ENCODE results near the gene SPATA46. TPM values are rescaled to one million over a fixed set of nuclear protein-coding genes. Genes with fewer than 3 reads are reported as not detected.

SPATA46 gene
- total and polyA plus RNA-seq, 2 donors (not counting 3 experiments of a cell fraction or from before 2014, with no cell fraction given), result not detected

GRCh38 chr1:162351246-162351842 lies 25.3 kb downstream of the SPATA46 start:
- intact Hi-C loops (cut with micrococcal nuclease), result loop anchor here (5.0 kb wide), 1 partner anchor 276 kb away; no protein-coding TSS in a partner anchor
- no peak for FAIRE-seq
- ChIA-PET POLR2A (no interaction called here), CTCF (interaction anchor here (0.9 kb wide), 2 partner anchors 13 to 21 kb away, joined by 3 read pairs; no protein-coding TSS in a partner anchor)
- TF ChIP-seq POLR2A (IDR thresholded peaks at IDR 0.05; ENCODE audit: low read depth, low read length) (no peak), EZH2 (IDR thresholded peaks at IDR 0.05; ENCODE audit: borderline replicate concordance, low read depth, low read length, severe bottlenecking) (no peak), MYC (IDR thresholded peaks at IDR 0.05; ENCODE audit: low read depth, low read length) (no peak), FOS (IDR thresholded peaks at IDR 0.05; ENCODE audit: borderline replicate concordance, insufficient read depth, low read length) (no peak), MAX (IDR thresholded peaks at IDR 0.05; ENCODE audit: insufficient read depth, insufficient read length) (no peak)
- DNase-seq (ENCODE audit: low read depth, low spot score), result no peak
- dilution Hi-C loops (cut with MboI; ENCODE audit: extremely low pct_ligation_motif_present, low sequenced_read_pairs), result no loop called here
- Histone ChIP-seq H4K20me1 (replicated peaks; ENCODE audit: control insufficient read depth, extremely low read depth, insufficient read depth, low read length) (no peaks in the 10 kb centered on the region), H3K36me3 (ENCODE audit: control insufficient read depth in 2 of 2, extremely low read depth in 1 of 2, insufficient read depth in 2 of 2, low read length in 2 of 2) (peaks cover 0 to 5% of the 10 kb centered on the region in 2 experiments), H3K9me1 (replicated peaks; ENCODE audit: control insufficient read depth, extremely low read depth, insufficient read depth, low read length) (no peaks in the 10 kb centered on the region), H3K4me1 (ENCODE audit: control insufficient read depth, extremely low read depth, insufficient read depth, low read length) (peaks cover 28% of the 10 kb centered on the region), H3K4me3 (replicated peaks in 1 of 3; ENCODE audit: insufficient read depth in 1 of 3, low read depth in 1 of 3, low read length in 3 of 3) (no peak overlapping the region), H3K9me3 (replicated peaks; ENCODE audit: control insufficient read depth, insufficient read depth, low read length) (no peaks in the 10 kb centered on the region), H3K27me3 (ENCODE audit: control insufficient read depth in 2 of 2, insufficient read depth in 2 of 2, low read length in 2 of 2) (no peaks in the 10 kb centered on the region), H2AFZ (ENCODE audit: low read depth, low read length) (no peak overlapping the region), H3K27ac (ENCODE audit: insufficient read depth, low read depth, low read length) (no peak overlapping the region), H3K79me2 (ENCODE audit: control insufficient read depth, insufficient read depth, low read length) (no peaks in the 10 kb centered on the region), H3K9ac (replicated peaks; ENCODE audit: extremely low read depth, insufficient read depth, low read length) (no peak overlapping the region), H3K4me2 (ENCODE audit: insufficient read depth, low read length) (no peak overlapping the region)
- BruUV-seq (replicated peaks), result no TSS peak

DNA sequence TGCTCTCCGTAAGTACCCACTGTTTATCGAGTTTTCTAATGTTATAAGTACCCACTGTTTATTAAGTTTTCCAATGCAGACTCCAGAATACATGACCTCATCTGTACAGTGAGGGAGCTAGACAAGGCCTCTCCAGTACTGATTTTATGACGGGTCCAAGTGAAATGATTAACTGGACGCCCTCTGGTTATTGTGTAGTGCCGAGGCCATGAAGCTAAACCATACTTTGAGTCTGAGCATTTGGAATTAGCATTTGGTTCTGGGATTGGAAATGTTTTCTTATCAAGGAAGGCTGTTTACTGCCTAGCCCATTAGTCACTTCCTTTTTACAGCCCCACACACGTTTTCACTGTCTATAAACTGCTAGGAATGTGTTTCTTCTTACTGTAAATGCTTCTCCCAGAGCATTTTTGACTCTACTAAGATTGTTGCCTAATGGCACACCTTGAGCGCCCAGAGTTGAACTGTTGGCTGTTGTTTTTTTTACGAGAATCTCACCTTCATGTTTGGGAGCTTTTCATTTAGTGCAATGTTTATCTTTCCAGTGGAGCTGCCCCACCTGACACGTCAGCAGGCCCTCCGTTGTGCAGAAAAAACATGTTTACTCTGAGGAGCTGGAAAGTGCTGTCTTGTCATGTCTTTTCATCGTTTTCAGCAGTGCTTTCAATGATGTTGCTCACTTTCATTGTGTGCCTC lies 26.9 kb downstream of the SPATA46 start:
- POLR2A ChIA-PET, result no interaction called here

More for the DNA sequence above, 26.9 kb downstream of the SPATA46 start:
- Histone ChIP-seq H3K4me1 (ENCODE audit: control insufficient read depth, extremely low read depth, insufficient read depth, low read length) (peaks cover 28% of the 10 kb centered on the region), H3K9me3 (replicated peaks; ENCODE audit: control insufficient read depth, insufficient read depth, low read length) (no peaks in the 10 kb centered on the region), H3K9ac (replicated peaks; ENCODE audit: extremely low read depth, insufficient read depth, low read length) (peak overlapping the region; percentile 55), H3K4me2 (ENCODE audit: insufficient read depth, low read length) (peak overlapping the region; percentile 84), H3K27me3 (ENCODE audit: control insufficient read depth in 2 of 2, insufficient read depth in 2 of 2, low read length in 2 of 2) (no peaks in the 10 kb centered on the region), H3K36me3 (ENCODE audit: control insufficient read depth in 2 of 2, extremely low read depth in 1 of 2, insufficient read depth in 2 of 2, low read length in 2 of 2) (no peaks in the 10 kb centered on the region), H2AFZ (ENCODE audit: low read depth, low read length) (peak overlapping the region; percentile 53), H3K79me2 (ENCODE audit: control insufficient read depth, insufficient read depth, low read length) (no peaks in the 10 kb centered on the region), H3K27ac (ENCODE audit: insufficient read depth, low read depth, low read length) (peak overlapping the region; percentile 93), H4K20me1 (replicated peaks; ENCODE audit: control insufficient read depth, extremely low read depth, insufficient read depth, low read length) (no peaks in the 10 kb centered on the region), H3K4me3 (replicated peaks in 1 of 3; ENCODE audit: insufficient read depth in 1 of 3, low read depth in 1 of 3, low read length in 3 of 3) (no peak overlapping the region), H3K9me1 (replicated peaks; ENCODE audit: control insufficient read depth, extremely low read depth, insufficient read depth, low read length) (no peaks in the 10 kb centered on the region)
- intact Hi-C loops (cut with micrococcal nuclease), result loop anchor here (1.0 to 5.0 kb wide), 3 partner anchors 47 to 293 kb away; no protein-coding TSS in a partner anchor
- dilution Hi-C loops (cut with MboI; ENCODE audit: extremely low pct_ligation_motif_present, low sequenced_read_pairs), result no loop called here
- TF ChIP-seq JUN (IDR thresholded peaks at IDR 0.05; ENCODE audit: borderline replicate concordance, insufficient read depth, insufficient read length, low read depth) (peak; percentile 95), POLR2A (IDR thresholded peaks at IDR 0.05; ENCODE audit: low read depth, low read length) (peak; percentile 47), CTCF (IDR thresholded peaks at IDR 0.05; ENCODE audit: extremely low read depth in 1 of 2, insufficient read depth in 1 of 2, low read depth in 1 of 2, low read length in 2 of 2) (no peak), FOS (IDR thresholded peaks at IDR 0.05; ENCODE audit: borderline replicate concordance, insufficient read depth, low read length) (peak; percentile 81), GATA2 (IDR thresholded peaks at IDR 0.05; ENCODE audit: insufficient read depth, insufficient read length, low read depth, low read length) (peak; percentile 66), EZH2 (IDR thresholded peaks at IDR 0.05; ENCODE audit: borderline replicate concordance, low read depth, low read length, severe bottlenecking) (no peak), MYC (IDR thresholded peaks at IDR 0.05; ENCODE audit: low read depth, low read length) (no peak), MAX (IDR thresholded peaks at IDR 0.05; ENCODE audit: insufficient read depth, insufficient read length) (no peak), POLR2AphosphoS5 (IDR thresholded peaks at IDR 0.05; ENCODE audit: insufficient read depth, low read depth, low read length) (peak; percentile 56)
- BruUV-seq (replicated peaks), result TSS peak; percentile 65
- peak; percentile 95 for DNase-seq (ENCODE audit: low read depth, low spot score)
- peak; percentile 92 for FAIRE-seq
- CTCF ChIA-PET, result interaction anchor here (0.7 to 1.2 kb wide), 6 partner anchors 8 to 294 kb away, joined by 3 to 6 read pairs (median 3); no protein-coding TSS in a partner anchor
